PC-3 (cell line): ENCODE data around the gene EPHB2. TPM values are rescaled to one million over a fixed set of nuclear protein-coding genes. Genes with fewer than 3 reads are reported as not detected.

Experiments used
- ATAC-seq: fragments of 200-7000 bp; cut with Tn5 transposase; 2 replicates; pipeline ENCODE4 v1.9.1; 2020; ENCODE audit warnings: mild to moderate bottlenecking, moderate library complexity
- BruUV-seq: library from RNA; stranded (reverse); fragments of 400-500 nt; replicated peaks from 2 replicates; lab custom pipeline; 2021; lab: Mats Ljungman, UMichigan
- CTCF ChIA-PET: fragments of 300-600 bp; sonication (Branson Sonifier 250); formaldehyde crosslinking; loops from one replicate; lab custom pipeline; 2022; ENCODE audit warnings: antibody characterized with exemption; lab: Charles Lee
- POLR2A ChIA-PET: fragments of 300-600 bp; sonication (Branson Sonifier 250); formaldehyde crosslinking; loops from one replicate; lab custom pipeline; 2022; ENCODE audit warnings: antibody characterized with exemption; ENCODE audit not compliant: unreplicated experiment; lab: Charles Lee
- DNase-seq: peaks from one replicate; pipeline ENCODE4 v3.0.0-alpha.2; 2015
- H2AFZ ChIP-seq: fragments of 300-600 bp; sonication (generic); 2 replicates; pipeline ENCODE4 v1.6.0; 2016; ENCODE audit warnings: antibody characterized with exemption, low read length
- H3F3A ChIP-seq: fragments of 300-600 bp; sonication (generic); one replicate; pipeline ENCODE4 v1.6.0; 2017; ENCODE audit warnings: antibody characterized with exemption, low read length, control low read depth, mild to moderate bottlenecking; ENCODE audit not compliant: unreplicated experiment
- H3K27ac ChIP-seq: fragments of 300-600 bp; sonication (generic); 2 replicates; pipeline ENCODE4 v1.5.1; 2016; ENCODE audit warnings: mild to moderate bottlenecking, low read length
- H3K27me3 ChIP-seq: fragments of 300-600 bp; sonication (generic); 2 replicates; pipeline ENCODE4 v1.6.1; 2016; ENCODE audit warnings: low read length, mixed read lengths
- H3K36me3 ChIP-seq: fragments of 300-600 bp; sonication (generic); 2 replicates; pipeline ENCODE4 v1.6.1; 2016; ENCODE audit warnings: low read depth, mixed run types, low read length, mixed read lengths
- H3K4me1 ChIP-seq: fragments of 300-600 bp; sonication (generic); 2 replicates; pipeline ENCODE4 v1.5.1; 2016; ENCODE audit warnings: low read length; ENCODE audit not compliant: insufficient read depth
- H3K4me2 ChIP-seq: fragments of 300-600 bp; sonication (generic); 2 replicates; pipeline ENCODE4 v1.6.0; 2016; ENCODE audit warnings: low read length
- H3K4me3 ChIP-seq: fragments of 300-600 bp; sonication (generic); 2 replicates; pipeline ENCODE4 v1.5.1; 2016; ENCODE audit warnings: mild to moderate bottlenecking, low read length, mixed read lengths
- H3K79me2 ChIP-seq: fragments of 300-600 bp; sonication (generic); 2 replicates; pipeline ENCODE4 v1.6.1; 2017; ENCODE audit warnings: low read length, mixed read lengths
- H3K9ac ChIP-seq: fragments of 300-600 bp; sonication (generic); 2 replicates; pipeline ENCODE4 v1.6.0; 2016; ENCODE audit warnings: mild to moderate bottlenecking, low read length
- H3K9me2 ChIP-seq: fragments of 300-600 bp; sonication (generic); replicated peaks from 2 replicates; pipeline ENCODE4 v1.6.1; 2016; ENCODE audit warnings: mixed run types, low read length, mixed read lengths
- H3K9me3 ChIP-seq: fragments of 300-600 bp; sonication (generic); 2 replicates; pipeline ENCODE4 v1.6.1; 2016; ENCODE audit warnings: low read length, mixed read lengths
- H4K20me1 ChIP-seq: fragments of 300-600 bp; sonication (generic); 2 replicates; pipeline ENCODE4 v1.6.1; 2016; ENCODE audit warnings: low read length, mixed read lengths
- CTCF ChIP-seq: fragments of 300-600 bp; sonication (generic); conservative IDR thresholded peaks from 2 replicates; pipeline ENCODE4 v1.5.1; 2017; ENCODE audit warnings: antibody characterized with exemption, low read depth, mild to moderate bottlenecking, low read length
- EZH2 ChIP-seq: fragments of 300-600 bp; sonication (generic); IDR thresholded peaks from one replicate; pipeline ENCODE4 v1.6.1; 2017; ENCODE audit warnings: antibody characterized with exemption, mild to moderate bottlenecking, low read length; ENCODE audit not compliant: unreplicated experiment
- EZH2phosphoT487 ChIP-seq: fragments of 300-600 bp; sonication (generic); IDR thresholded peaks from 2 replicates; pipeline ENCODE4 v1.6.1; 2018; ENCODE audit warnings: mild to moderate bottlenecking, antibody characterized with exemption, low read length, borderline replicate concordance
- intact Hi-C: fragments of 100-400 bp; cut with micrococcal nuclease; formaldehyde crosslinking; loops from 2 replicates; pipeline ENCODE4 v1.9.0; 2023
- total RNA-seq: library from RNA; depleted of rRNA; stranded (reverse); fragments of >200 nt; gene quantifications from 2 replicates; pipeline ENCODE4 v1.2.3, GENCODE V29; 2014

EPHB2 gene
- total RNA-seq, 1 experiment from 2014 or later, result 23.2 TPM

DNA sequence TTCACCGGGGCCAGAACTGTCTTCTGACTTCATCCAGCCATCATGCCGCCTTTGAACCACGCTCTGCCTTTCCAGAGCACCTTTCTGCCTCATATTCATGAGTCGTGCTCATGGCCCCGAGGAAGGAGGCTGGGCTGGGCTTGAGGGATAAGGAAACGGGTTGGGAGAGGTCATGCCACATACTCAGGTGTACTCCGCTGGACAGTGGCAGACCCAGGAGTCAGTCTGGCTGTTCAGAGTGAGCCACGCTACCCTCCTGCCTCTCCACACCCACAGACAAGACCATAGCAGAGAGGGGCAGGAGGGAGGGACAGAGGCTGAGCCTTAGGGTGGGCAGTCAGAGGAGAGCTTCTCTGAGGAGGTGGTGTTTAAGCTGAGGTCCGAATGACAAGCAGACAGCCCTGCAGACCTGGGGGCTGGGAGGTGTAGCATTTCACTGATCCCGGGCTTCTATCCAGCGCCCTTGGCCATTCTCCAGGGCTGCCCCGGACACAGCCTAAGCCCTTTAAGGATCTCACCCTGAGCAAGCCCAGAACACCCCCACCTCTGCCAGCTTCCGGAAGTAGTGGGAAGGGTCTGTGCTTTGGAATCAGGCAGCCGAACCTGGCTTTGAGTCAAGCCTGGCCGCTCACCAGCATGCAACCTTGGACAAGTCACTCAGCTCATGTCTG is 159.7 kb downstream of the EPHB2 start:
- no peaks in the 10 kb centered on the region for H4K20me1 ChIP-seq
- H3K4me3 ChIP-seq, result no peak overlapping the region
- H3K9ac ChIP-seq, result no peak overlapping the region
- H3K27ac ChIP-seq, result no peak overlapping the region
- no TSS peak for BruUV-seq
- DNase-seq (peak; percentile 53), ATAC-seq (peak; percentile 86)
- no peaks in the 10 kb centered on the region for H3K9me2 ChIP-seq
- ChIA-PET POLR2A (no interaction called here), CTCF (no interaction called here)
- no peaks in the 10 kb centered on the region for H3K27me3 ChIP-seq
- peak overlapping the region; percentile 67 for H3K4me2 ChIP-seq
- H3K9me3 ChIP-seq, result no peaks in the 10 kb centered on the region
- intact Hi-C loops, result no loop called here
- H3K79me2 ChIP-seq, result no peaks in the 10 kb centered on the region
- H3K4me1 ChIP-seq, result peaks cover 16% of the 10 kb centered on the region
- TF ChIP-seq EZH2, result no peak
- TF ChIP-seq EZH2phosphoT487, result no peak
- TF ChIP-seq CTCF, result no peak
- H3K36me3 ChIP-seq, result no peaks in the 10 kb centered on the region
- H2AFZ ChIP-seq, result no peak overlapping the region
- H3F3A ChIP-seq, result no peaks in the 10 kb centered on the region

- ATAC-seq, result no peak
- ChIA-PET CTCF (no interaction called here), POLR2A (no interaction called here)
- no peaks in the 10 kb centered on the region for H3K9me3 ChIP-seq
- no peaks in the 10 kb centered on the region for H3K9me2 ChIP-seq
- no peak overlapping the region for H2AFZ ChIP-seq
- H3K27ac ChIP-seq, result no peak overlapping the region
- BruUV-seq, result no TSS peak
- H3K36me3 ChIP-seq, result no peaks in the 10 kb centered on the region
- H3K27me3 ChIP-seq, result no peaks in the 10 kb centered on the region
- intact Hi-C loops, result no loop called here
- DNase-seq, result no peak
- H3K9ac ChIP-seq, result no peak overlapping the region
- H3K4me1 ChIP-seq, result peaks cover 19% of the 10 kb centered on the region
- TF ChIP-seq EZH2, result no peak
- TF ChIP-seq EZH2phosphoT487, result no peak
- TF ChIP-seq CTCF, result no peak
- no peaks in the 10 kb centered on the region for H3F3A ChIP-seq
- no peaks in the 10 kb centered on the region for H4K20me1 ChIP-seq
- no peak overlapping the region for H3K4me3 ChIP-seq
- no peaks in the 10 kb centered on the region for H3K79me2 ChIP-seq
- H3K4me2 ChIP-seq, result no peak overlapping the region
Observed at GRCh38 chr1:22872981-22873664, 162.5 kb downstream of the EPHB2 start.

DNA sequence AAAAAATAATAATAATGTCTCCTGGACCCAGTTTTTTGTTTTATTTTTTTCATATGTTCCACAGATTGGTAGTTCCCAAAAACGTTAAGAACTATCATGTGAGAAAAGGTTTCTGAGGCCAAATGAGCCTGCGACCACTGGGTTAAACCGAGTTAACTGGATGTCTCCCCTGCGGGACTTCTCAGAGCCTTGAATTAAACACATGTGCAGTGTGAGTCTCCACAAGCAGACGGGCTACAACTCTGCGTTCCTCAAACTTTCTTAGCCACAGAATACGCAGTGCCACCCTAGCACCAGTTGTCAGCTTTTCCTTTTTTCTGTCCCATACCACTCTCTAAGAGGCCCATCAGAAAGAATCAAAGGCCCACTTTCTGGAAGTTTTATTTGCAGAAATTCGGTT is 164.1 kb downstream of the EPHB2 start:
- Histone ChIP-seq H3F3A (no peaks in the 10 kb centered on the region), H3K4me2 (no peak overlapping the region), H3K79me2 (no peaks in the 10 kb centered on the region), H3K9me3 (no peaks in the 10 kb centered on the region), H3K9me2 (no peaks in the 10 kb centered on the region), H3K27ac (no peak overlapping the region), H4K20me1 (no peaks in the 10 kb centered on the region), H3K4me1 (peaks cover 17% of the 10 kb centered on the region), H3K36me3 (no peaks in the 10 kb centered on the region), H3K4me3 (no peak overlapping the region), H3K9ac (no peak overlapping the region), H2AFZ (no peak overlapping the region), H3K27me3 (no peaks in the 10 kb centered on the region)
- no TSS peak for BruUV-seq
- DNase-seq, result no peak
- CTCF ChIA-PET, result no interaction called here
- ATAC-seq, result no peak
- POLR2A ChIA-PET, result no interaction called here
- TF ChIP-seq EZH2phosphoT487 (no peak), CTCF (no peak), EZH2 (no peak)
- intact Hi-C loops, result no loop called here
